ENCODE data around the gene ST6GALNAC4.

DNA sequence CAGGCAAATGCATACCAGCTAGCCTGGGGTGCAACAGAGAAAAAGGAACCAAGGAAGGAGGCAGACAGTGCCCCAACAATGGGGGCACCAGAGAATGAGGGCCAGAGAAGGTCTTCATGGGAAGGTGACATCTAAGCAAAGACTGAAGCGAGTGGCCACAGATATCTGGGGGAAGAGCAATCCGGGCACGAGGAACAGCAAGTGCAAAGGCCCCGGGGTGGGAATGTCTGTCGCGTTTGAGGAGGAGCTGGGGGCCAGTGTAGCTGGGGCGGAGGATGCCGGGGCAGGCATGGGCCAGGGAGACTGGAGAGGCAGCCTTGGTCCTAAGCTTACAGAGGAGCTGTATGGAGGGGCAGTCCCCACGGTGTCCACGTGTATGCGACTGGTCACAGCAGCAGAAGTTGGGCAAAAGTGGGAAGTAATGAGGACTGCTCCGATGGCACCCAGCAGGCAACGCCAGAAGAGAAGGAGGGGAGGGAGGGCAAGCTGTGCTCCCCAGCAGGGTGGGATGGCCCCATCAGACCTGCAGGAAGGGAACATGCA lies 44.8 kb upstream of the ST6GALNAC4 start:
- TF ChIP-seq POLR2AphosphoS5 (IDR thresholded peaks at IDR 0.05; ENCODE audit: low read depth, low read length): no peak
- TF ChIP-seq POLR2A (IDR thresholded peaks at IDR 0.05; ENCODE audit: low read depth, low read length): no peak
- no peak for TF ChIP-seq PAX5 (IDR thresholded peaks at IDR 0.05; ENCODE audit: insufficient read depth, low read length, severe bottlenecking)
